Cerebellar nuclear complex (tissue), 1 donor: ENCODE results near the gene MAPKAPK3.

Experiments
- DNase-seq, 2 experiments: peaks; one replicate each; lab custom pipeline; 2025; lab: John Stamatoyannopoulos, UW

The MAPKAPK3 gene

GRCh38 chr3:50587806-50588758 is 28.9 kb upstream of the MAPKAPK3 start:
- DNase-seq: no peak

- no peak for DNase-seq
Observed at GRCh38 chr3:50588759-50589433, 28.1 kb upstream of the MAPKAPK3 start.

GRCh38 chr3:50591196-50591741 is 25.7 kb upstream of the MAPKAPK3 start:
- no peak for DNase-seq

GRCh38 chr3:50592568-50592967 is 24.4 kb upstream of the MAPKAPK3 start:
- no peak for DNase-seq

- DNase-seq: no peak
Observed at GRCh38 chr3:50594253-50594785, 22.6 kb upstream of the MAPKAPK3 start.

- DNase-seq: no peak
Observed at GRCh38 chr3:50599115-50599715, 17.7 kb upstream of the MAPKAPK3 start.

GRCh38 chr3:50599716-50600118 is 17.2 kb upstream of the MAPKAPK3 start:
- no peak for DNase-seq

GRCh38 chr3:50600141-50600753 is 16.7 kb upstream of the MAPKAPK3 start:
- DNase-seq: no peak

- DNase-seq: peak; percentile 33 to 46
Observed at GRCh38 chr3:50600841-50601591, 15.9 kb upstream of the MAPKAPK3 start.

- no peak for DNase-seq
Observed at GRCh38 chr3:50602595-50603191, 14.3 kb upstream of the MAPKAPK3 start.

GRCh38 chr3:50603261-50604109 is 13.5 kb upstream of the MAPKAPK3 start:
- DNase-seq: no peak

- no peak for DNase-seq
Observed at GRCh38 chr3:50604110-50604621, 12.8 kb upstream of the MAPKAPK3 start.

GRCh38 chr3:50604628-50605588 is 12.0 kb upstream of the MAPKAPK3 start:
- DNase-seq: peak; percentile 76 to 81

- DNase-seq: no peak
Observed at GRCh38 chr3:50605901-50606326, 11.0 kb upstream of the MAPKAPK3 start.

GRCh38 chr3:50606596-50606995 is 10.4 kb upstream of the MAPKAPK3 start:
- no peak for DNase-seq

GRCh38 chr3:50607271-50608091 is 9.5 kb upstream of the MAPKAPK3 start:
- DNase-seq: no peak

- DNase-seq: no peak
Observed at GRCh38 chr3:50608278-50608677, 8.7 kb upstream of the MAPKAPK3 start.
